NCI-H187 (cell line): Measurements from ENCODE around the gene DDT.
"Not testable (repeated sequence)": the region's sequence is repeated elsewhere in the genome, so short reads cannot be mapped to it uniquely, and the experiment has no call there.

Source experiments
- DNase-seq, 2 experiments: peaks; one replicate each; lab custom pipeline; 2025; lab: John Stamatoyannopoulos, UW

DDT gene

DNA sequence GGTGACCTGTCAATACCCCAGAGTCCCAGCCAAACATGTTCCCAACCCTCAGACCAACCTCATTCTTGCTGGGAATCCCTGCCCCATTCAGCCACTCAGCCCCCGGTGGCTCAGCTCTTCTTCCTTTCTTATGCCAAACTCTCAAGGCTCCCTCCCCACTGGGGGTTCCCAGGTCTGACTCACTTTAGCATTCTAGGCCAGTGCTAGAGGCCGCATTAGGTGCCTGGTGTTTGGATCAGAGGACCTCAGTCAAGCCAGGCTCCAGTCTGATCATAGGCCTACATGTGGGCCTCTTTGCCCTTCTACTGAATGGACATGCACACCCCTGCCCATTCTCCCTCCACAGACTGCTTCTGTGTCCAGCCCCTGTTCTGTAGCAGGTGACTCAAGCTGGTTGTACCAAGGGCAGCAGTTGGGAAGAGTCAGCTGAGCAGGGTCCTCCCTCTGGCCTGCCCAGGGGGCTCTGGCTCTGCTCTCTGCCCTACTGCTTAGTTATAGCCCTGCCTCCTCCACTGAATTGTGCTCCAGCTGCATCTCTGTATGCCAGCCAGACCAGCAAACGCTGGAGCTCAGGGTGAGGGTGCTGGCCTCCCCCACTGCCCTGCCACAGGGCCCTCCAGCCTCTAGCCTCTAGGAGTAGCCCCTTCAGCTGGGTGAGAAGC is 15.5 kb upstream of the DDT start:
- DNase-seq = not testable (repeated sequence)

DNA sequence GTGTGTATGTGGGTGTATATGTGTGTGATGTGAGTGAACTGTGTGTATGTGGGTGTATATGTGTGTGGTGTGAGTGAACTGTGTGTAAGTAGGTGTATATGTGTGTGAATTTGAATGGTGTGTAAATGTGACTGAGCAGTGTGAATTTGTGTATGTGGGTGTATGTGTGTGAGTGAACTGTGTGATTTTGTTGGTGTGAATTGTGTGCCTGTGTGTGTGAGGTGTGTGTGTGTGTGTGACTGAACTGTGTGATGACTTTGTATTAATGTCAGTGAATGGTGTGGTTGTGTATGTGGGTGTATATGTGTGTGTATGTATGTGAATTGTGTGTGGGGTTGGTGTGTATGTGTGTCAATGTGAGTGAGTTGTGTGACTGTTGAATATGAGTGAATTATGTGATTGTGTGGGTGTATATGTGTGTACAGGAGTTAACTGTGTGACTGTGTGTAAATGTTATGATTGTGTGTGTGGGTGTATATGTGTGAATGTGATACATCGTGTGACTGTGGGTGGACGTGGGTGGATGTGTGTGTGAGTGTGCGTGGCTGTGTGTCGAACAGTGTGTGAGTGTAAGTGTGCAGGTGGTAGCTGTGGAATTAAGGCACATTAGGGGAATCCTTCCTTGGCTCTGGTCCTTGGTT is 12.4 kb upstream of the DDT start:
- not testable (repeated sequence) for DNase-seq

DNA sequence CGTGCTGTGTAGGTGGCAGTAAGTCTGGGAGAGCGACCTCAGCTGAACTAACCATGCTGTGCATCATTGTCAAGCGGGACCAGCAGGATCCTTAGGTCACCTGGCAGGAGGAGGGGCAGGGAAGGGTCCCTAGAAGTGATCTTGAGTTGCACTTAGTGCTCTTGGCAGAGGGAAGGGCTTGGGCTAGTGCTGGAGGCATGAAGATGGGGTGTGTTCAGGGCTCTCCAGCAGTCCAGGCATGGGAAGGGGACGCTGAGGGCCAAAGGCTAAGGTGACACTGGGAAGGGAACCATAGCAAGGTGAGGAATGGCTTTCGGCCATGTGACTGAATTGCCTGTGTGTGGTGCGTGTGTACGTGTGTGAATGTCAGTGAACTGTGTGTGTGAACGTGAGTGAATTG is 11.8 kb upstream of the DDT start:
- not testable (repeated sequence) for DNase-seq

DNA sequence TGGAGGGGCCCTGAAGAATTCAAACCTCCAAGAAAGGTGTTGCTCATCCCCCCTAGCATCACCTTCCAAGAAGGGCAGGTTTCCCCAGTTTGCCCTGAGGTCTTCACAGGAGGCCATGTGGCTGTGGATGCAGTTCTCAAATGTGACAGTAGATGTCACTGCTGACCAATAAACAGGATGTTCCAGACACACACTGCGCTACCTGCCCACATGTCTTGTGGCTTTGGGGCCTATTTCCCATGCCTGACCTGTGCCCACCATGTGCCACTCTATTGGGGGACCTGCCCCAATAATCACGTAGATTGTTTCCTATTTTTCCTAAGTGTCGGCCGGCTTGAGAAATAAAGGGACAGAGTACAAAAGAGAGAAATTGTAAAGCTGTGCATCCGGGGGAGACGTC is 10.2 kb upstream of the DDT start:
- DNase-seq = no peak

DNA sequence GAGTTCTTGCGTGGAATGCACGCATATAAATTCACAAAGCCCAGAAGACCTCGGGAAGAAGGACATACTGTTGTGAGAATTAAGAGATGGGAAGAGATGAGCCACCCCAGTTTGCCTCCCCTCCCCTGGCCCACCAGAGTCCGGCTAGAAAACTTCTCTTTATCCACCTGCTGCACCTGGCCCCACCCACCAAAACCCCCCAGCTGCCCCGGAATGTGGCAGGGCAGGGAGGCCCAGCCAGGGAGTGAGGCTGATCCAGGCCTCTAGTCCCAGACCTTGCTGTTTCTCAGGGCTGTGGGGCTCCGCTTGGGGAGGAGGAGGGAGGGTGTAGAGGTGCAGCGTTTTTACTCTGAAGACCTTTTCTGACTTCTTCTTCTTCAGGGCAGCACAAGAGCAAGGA is 6.3 kb upstream of the DDT start:
- DNase-seq = not testable (repeated sequence)

DNA sequence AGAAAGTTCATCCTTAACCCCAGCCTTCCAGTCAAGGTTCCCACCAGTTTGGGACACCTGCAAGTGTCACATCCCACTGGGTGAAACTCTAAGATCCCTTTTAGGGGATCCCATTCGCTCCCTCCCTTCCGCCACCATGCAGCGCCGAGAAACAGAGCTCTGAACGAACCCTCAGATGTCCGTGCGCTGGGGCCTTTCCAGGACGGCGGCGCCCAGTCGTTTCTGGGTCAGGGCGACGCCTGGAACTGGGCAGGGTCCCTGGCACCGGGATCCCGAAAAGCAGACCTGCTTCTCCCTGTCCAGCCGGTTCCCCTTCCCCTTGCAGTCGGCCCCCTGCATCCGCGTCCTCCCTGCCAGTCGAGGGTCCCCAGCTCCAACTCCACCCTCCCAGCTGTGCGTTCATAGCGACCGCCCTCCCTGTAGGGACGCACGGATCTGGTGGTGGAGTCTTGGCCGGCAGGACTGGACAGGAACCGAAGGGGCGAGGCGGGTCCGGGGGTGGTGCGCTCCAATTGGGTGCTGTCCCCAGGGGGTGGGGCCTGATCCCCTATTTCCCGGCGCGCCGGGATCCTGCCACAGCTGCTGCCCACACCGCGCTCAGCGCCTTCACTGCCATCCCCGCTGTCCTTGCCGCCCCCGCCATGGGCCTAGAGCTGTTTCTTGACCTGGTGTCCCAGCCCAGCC is 5.5 kb upstream of the DDT start, which contains the start of gene GSTT2:
Gene GSTT2 (plus strand): TSS at position 578 of the 684 bp plus-strand sequence.
- not testable (repeated sequence) for DNase-seq

DNA sequence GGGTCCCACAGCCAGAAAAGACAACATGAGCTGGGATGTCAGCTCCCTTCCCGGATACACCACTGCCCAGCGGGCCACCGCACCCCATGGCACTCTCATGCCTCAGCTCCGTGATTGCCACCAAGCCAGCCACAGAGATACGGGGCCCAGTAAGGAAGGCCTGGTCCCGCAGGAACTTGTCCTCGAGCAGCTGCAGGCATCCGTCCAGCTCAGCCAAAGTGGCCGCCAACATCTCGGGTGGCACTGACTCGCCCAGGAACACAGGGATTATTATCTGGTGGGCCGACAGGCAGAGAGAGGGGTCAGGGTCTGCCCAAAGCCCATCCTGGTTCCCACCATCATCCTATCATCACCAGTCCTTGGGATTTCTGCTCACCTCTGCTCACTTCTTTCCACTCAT is 3.1 kb upstream of the DDT start:
- DNase-seq = not testable (repeated sequence)

DNA sequence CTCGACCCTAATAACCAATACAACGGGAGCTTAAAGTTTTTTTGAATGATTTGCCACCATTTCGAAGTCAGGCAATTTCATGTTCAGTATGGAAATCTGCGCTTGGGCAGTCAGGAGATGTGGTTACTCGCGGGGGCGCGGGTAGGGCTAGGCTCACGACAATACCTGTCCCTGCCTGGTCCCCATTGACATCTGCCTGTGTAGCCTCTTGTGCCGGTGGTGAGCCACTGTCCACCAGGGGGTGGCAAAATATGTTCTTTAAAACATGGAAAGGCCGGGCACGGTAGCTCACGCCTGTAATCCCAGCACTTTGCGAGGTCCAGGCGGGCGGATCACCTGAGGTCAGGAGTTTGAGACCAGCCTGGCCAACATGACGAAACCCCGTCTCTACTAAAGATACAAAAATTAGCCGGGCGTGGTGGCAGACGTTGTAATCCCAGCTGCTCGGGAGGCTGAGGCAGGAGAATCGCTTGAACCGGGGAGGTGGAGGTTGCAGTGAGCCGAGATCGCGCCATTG is 653 bp upstream of the DDT start:
- not testable (repeated sequence) for DNase-seq

DNA sequence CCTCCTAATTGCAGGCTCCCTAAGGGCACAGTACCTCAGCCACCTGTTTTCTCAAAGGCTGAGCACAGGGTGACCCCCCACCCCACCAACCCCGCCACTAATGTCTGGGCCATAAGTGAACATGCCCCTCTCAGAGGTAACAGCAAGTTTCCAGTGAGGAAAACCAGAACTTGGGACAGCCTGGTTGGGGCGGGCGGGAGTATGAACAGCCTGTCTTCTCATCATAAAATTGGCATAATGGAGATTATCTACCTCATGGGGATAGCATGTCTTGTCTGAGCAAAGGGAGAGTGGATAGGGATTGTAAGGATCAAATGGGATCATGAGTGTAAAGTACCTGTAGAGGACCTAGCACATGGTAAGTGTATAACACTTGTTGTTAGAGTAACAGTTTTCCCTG is 2.3 kb downstream of the DDT start:
- not testable (repeated sequence) for DNase-seq

DNA sequence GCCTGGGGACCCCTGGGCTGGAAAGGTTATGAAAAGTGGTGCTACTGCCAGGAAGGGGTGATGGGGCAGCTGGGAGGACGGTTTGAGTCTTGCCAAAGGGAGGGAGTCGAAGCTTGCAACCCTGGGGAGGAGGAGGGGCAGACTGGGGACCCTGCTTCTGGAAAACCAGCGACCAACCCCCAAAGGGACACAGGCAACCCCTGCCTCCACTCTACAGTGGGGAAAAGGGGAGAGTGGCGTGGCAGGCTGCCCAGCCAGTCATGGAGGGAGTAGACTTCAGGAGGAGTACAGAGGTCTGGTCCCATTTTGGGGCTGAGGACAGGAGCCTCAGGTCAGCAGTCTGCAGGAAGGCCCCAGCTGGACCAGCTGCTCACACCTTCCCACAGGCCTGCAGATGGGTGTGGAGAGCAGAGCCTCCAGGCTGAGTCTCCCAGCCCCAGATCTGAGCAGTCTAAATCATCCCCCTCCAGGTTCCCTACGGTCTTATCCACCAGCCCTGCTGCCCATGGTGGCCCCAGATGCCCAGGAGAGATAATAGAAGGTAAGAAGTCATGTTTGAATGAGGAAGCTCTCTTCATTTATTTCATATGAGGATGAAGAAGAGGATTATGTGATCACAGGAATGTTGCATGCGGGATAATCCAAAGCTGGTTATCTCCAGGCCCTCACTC is 3.3 kb downstream of the DDT start:
- DNase-seq = no peak

DNA sequence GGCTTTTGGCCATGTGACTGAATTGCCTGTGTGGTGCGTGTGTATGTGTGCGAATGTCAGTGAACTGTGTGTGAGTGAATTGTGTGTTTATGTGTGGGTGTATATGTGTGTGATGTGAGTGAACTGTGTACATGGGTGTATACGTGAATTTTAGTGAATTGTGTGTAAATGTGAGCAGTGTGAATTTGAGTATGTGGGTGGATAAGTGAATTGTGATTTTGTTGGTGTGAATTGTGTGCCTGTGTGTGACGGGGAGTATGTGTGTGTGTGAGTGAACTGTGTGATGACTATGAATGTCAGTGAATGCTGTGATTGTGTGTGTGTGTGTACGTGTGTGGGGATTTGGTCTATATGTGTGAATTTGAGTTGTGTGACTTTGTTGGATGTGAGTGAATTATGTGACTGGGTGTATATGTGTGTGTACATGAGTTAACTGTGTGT is 4.0 kb downstream of the DDT start:
- no peak for DNase-seq

DNA sequence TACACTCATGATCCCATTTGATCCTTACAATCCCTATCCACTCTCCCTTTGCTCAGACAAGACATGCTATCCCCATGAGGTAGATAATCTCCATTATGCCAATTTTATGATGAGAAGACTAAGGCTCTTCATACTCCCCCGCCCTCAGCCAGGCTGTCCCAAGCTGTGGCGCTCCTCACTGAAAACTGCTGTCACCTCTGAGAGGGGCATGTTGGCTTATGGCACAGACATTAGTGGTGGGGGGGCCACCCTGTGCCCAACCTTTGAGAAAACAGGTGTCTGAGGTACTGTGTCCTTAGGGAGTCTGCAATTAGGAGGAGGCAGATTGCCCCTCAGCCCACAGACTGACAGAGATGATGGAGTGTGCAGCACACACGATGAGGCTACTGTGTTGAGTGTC is 5.2 kb downstream of the DDT start:
- no peak for DNase-seq

DNA sequence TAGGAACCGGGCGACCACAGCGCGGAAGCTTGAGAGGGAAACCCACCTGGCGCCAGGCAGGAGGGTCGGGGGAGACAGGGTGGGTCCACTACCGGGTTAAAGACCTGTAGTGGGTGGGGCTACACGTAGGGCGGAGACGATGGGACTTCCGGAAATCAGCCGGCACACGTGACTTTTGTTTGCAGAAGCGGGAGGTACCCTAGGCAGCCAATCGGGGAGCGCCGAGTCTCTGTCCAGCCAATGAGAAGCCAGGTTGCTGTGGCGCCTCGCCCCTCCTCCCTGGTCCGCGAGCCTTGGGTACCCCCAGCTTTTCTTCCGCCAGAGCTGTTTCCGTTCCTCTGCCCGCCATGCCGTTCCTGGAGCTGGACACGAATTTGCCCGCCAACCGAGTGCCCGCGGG is 7.7 kb downstream of the DDT start, which contains the start of gene DDTL:
Gene DDTL (plus strand): TSS at position 321 of the 400 bp plus-strand sequence. CDS start 27 bp downstream, at position 348.
- DNase-seq = not testable (repeated sequence)

DNA sequence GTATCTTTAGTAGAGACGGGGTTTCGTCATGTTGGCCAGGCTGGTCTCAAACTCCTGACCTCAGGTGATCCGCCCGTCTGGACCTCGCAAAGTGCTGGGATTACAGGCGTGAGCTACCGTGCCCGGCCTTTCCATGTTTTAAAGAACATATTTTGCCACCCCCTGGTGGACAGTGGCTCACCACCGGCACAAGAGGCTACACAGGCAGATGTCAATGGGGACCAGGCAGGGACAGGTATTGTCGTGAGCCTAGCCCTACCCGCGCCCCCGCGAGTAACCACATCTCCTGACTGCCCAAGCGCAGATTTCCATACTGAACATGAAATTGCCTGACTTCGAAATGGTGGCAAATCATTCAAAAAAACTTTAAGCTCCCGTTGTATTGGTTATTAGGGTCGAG is 8.1 kb downstream of the DDT start:
- not testable (repeated sequence) for DNase-seq

DNA sequence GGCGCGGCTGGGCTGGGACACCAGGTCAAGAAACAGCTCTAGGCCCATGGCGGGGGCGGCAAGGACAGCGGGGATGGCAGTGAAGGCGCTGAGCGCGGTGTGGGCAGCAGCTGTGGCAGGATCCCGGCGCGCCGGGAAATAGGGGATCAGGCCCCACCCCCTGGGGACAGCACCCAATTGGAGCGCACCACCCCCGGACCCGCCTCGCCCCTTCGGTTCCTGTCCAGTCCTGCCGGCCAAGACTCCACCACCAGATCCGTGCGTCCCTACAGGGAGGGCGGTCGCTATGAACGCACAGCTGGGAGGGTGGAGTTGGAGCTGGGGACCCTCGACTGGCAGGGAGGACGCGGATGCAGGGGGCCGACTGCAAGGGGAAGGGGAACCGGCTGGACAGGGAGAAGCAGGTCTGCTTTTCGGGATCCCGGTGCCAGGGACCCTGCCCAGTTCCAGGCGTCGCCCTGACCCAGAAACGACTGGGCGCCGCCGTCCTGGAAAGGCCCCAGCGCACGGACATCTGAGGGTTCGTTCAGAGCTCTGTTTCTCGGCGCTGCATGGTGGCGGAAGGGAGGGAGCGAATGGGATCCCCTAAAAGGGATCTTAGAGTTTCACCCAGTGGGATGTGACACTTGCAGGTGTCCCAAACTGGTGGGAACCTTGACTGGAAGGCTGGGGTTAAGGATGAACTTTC is 13.0 kb downstream of the DDT start, which contains the start of gene GSTT2B:
Gene GSTT2B (minus strand): TSS at position 112 of the 688 bp plus-strand sequence. CDS start 64 bp downstream, at position 48.
- not testable (repeated sequence) for DNase-seq

DNA sequence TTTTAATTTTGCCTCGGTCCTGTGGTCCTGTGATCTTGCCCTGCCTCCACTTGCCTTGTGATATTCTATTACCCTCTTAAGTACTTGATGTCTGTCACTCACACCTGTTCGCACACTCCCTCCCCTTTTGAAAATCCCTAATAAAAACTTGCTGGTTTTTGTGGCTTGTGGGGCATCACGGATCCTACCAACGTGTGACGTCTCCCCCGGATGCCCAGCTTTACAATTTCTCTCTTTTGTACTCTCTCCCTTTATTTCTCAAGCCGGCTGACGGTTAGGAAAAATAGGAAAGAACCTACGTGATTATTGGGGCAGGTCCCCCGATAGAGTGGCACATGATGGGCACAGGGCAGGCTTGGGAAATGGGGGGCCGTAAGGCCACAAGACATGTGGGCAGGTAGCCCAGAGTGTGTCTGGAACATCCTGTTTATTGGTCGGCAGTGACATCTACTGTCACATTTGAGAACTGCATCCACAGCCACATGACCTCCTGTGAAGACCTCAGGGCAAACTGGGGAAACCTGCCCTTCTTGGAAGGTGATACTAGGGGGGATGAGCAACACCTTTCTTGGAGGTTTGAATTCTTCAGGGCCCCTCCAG is 17.8 kb downstream of the DDT start:
- DNase-seq = not testable (repeated sequence)

DNA sequence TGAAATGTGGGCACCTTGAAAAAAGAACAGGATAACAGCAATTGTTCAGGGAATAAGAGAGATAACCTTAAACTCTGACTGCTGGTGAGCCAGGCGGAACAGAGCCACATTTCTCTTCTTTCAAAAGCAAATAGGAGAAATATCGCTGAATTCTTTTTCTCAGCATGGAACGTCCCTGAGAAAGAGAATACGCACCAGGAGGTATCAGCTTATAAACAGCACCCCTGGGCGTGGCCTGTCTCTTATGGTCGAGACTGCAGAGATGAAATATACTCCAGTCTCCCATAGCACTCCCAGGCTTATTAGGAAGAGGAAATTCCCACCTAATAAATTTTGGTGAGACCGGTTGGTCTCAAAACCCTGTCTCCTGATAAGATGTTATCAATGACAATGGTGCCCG is 18.4 kb downstream of the DDT start:
- not testable (repeated sequence) for DNase-seq

DNA sequence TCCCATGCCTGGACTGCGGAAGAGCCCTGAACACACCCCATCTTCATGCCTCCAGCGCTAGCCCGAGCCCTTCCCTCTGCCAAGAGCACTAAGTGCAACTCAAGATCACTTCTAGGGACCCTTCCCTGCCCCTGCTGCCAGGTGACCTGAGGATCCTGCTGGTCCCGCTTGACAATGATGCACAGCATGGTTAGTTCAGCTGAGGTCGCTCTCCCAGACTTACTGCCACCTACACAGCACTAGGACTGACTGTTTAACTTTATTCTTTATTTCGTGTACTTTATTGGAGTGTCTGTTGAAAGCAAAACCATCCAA is 19.3 kb downstream of the DDT start:
- DNase-seq = not testable (repeated sequence)

DNA sequence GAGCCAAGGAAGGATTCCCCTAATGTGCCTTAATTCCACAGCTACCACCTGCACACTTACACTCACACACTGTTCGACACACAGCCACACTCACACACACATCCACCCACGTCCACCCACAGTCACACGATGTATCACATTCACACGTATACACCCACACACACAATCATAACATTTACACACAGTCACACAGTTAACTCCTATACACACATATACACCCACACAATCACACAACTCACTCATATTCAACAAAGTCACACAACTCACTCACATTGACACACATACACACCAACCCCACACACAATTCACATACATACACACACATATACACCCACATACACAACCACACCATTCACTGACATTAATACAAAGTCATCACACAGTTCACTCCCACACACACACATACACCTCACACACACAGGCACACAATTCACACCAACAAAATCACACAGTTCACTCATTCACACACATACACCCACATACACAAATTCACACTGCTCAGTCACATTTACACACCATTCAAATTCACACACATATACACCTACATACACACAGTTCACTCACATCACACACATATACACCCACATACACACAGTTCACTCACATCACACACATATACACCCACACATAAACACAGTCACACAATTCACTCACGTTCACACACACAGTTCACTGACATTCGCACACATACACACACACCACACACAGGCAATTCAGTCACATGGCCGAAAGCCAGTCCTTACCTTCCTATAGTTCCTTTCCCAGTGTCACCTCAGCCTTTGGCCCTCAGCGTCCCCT is 19.8 kb downstream of the DDT start:
- DNase-seq = not testable (repeated sequence)

DNA sequence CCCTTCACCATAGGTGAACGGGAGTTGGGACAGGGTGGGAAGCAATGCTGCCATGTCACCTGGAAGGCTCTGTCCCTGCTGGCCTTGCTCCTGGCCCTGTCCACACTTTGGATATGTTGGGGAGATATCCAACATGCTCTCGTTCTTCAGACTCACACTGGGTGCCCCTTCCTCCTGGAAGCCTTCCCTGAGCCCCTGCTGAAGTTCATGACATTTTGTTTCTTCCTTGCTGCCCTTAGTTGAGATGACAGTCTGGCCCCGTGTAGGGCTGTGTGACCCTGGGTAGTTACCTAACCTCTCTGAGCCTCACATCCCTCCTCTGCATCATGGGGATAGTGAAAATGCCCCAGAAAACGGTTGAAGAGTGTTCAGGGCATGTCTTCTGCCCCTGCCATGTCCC is 20.8 kb downstream of the DDT start:
- not testable (repeated sequence) for DNase-seq
